Body of pancreas (tissue), 4 donors: ENCODE data around the gene ETFA. TPM values are rescaled to one million over a fixed set of nuclear protein-coding genes. Genes with fewer than 3 reads are reported as not detected.

Experiments
- ATAC-seq: fragments of 150-250 bp; one replicate; pipeline ENCODE4 v1.9.1; 2016
- DNase-seq, 4 donors: peaks; one replicate each; pipeline ENCODE4 v3.0.0-alpha.2; 2019
- H3K27ac ChIP-seq, 4 donors: fragments of 200-600 bp; sonication (generic); 1 replicate in 3 of 4; 2 replicates in 1 of 4; pipeline versions ENCODE4 v1.5.1 to v1.6.1; 2016 to 2019; ENCODE audit warnings: mild to moderate bottlenecking in 1 of 4, mixed read lengths in 1 of 4, moderate library complexity in 1 of 4
- H3K27me3 ChIP-seq, 2 donors: fragments of 200-600 bp; sonication (generic); one replicate each; pipeline ENCODE4 v1.6.0; 2016; ENCODE audit warnings: mild to moderate bottlenecking in 1 of 2
- H3K36me3 ChIP-seq, 2 donors: fragments of 200-600 bp; sonication (generic); replicated peaks in 1 of 2; 2 replicates each; pipeline ENCODE4 v1.5.1; 2016; ENCODE audit warnings: low read depth in 2 of 2; ENCODE audit not compliant: insufficient read depth in 1 of 2
- H3K4me1 ChIP-seq: fragments of 200-600 bp; sonication (generic); one replicate; pipeline ENCODE4 v1.6.0; 2016
- H3K4me3 ChIP-seq, 2 donors: fragments of 200-600 bp; sonication (generic); 1 replicate in 1 of 2; 2 replicates in 1 of 2; pipeline ENCODE4 v1.5.1; 2016 to 2019
- H3K9me3 ChIP-seq, 3 donors: fragments of 200-600 bp; sonication (generic); 1 replicate in 2 of 3; 2 replicates in 1 of 3; pipeline ENCODE4 v1.5.1; 2016
- POLR2A ChIP-seq, 3 donors: fragments of 450-650 bp; IDR thresholded peaks; one replicate each; pipeline ENCODE4 v1.6.1; 2016; ENCODE audit warnings: antibody characterized with exemption in 3 of 3, mild to moderate bottlenecking in 2 of 3
- WGBS, 2 donors: methylation state at CpG; one replicate each; pipeline ENCODE4 v1.1.5; 2017; 5-methylcytosine and 5-hydroxymethylcytosine counted together
- intact Hi-C: fragments of 100-400 bp; cut with DNase I; formaldehyde crosslinking; loops from one replicate; pipeline ENCODE4 v1.15.1; 2023
- total RNA-seq, 2 donors: library from RNA; depleted of rRNA; stranded (reverse); fragments of >200 nt; gene quantifications; one replicate each; pipeline ENCODE4 v1.1.0, GENCODE V29; 2016
- TF ChIP-seq, protein P1 (sequence below), 7 experiments: fragments of 450-650 bp in 4 of 7; fragments of 200-600 bp in 3 of 7; sonication (generic) in 3 of 7; IDR thresholded peaks; one replicate each; pipeline ENCODE4 v1.5.1; 2016 to 2019; ENCODE audit warnings: antibody characterized with exemption in 7 of 7

ETFA gene
- total RNA-seq, 2 donors from 2014 or later: 38.6 to 62.8 TPM

DNA sequence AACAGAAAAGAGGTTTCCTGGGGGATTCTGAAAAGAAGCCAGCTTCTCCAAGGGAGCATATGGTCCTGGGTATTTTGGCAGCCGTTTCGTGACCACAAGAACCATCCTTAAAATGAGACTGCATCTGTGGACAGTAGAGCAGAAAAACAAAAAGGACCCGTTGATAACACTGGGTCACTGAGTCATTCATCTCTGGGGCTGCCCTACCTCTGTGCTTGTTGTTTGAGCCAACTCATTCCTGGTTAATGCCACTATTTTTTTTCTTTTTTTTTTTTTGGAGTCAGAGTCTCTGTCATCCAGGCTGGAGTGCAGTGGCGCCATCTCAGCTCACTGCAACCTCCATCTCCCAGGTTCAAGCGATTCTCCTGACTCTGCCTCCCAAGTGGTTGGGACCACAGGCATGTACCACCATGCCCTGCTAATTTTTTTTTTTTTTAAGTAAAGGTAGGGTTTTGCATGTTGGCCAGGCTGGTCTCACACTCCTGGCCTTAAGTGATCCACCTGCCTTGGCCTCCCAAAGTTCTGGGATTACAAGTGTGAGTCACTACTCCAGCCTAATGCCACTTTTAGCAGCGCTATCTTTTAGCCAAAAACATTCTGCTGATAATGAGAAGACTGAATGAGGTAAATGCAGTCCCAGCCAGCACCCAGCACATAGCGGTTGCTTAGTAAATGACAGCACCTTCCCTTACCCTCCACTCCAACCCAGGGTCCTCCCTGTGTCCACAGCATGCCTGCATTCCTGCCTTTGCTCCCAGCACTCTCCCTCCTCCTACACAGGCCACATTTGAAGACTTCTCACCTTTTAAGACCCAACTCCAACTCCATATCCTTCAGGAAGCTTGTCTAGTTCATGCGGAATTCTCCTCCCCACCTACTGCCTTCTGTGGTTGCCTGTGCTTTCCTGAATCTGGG, 16.2 kb upstream of the ETFA start:
- ATAC-seq (no peak), DNase-seq (no peak)
- Histone ChIP-seq H3K27ac (no peak overlapping the region), H3K27me3 (no peaks in the 10 kb centered on the region), H3K36me3 (no peaks in the 10 kb centered on the region), H3K4me3 (no peak overlapping the region), H3K4me1 (no peaks in the 10 kb centered on the region), H3K9me3 (no peaks in the 10 kb centered on the region)
- TF ChIP-seq, protein P1, sequence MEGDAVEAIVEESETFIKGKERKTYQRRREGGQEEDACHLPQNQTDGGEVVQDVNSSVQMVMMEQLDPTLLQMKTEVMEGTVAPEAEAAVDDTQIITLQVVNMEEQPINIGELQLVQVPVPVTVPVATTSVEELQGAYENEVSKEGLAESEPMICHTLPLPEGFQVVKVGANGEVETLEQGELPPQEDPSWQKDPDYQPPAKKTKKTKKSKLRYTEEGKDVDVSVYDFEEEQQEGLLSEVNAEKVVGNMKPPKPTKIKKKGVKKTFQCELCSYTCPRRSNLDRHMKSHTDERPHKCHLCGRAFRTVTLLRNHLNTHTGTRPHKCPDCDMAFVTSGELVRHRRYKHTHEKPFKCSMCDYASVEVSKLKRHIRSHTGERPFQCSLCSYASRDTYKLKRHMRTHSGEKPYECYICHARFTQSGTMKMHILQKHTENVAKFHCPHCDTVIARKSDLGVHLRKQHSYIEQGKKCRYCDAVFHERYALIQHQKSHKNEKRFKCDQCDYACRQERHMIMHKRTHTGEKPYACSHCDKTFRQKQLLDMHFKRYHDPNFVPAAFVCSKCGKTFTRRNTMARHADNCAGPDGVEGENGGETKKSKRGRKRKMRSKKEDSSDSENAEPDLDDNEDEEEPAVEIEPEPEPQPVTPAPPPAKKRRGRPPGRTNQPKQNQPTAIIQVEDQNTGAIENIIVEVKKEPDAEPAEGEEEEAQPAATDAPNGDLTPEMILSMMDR (IDR thresholded peaks at IDR 0.05): no peak
- no peak for TF ChIP-seq POLR2A (IDR thresholded peaks at IDR 0.05)
- 77 to 83% methylated on average over 7 to 8 of the region's 8 CpGs for WGBS, 2 donors
- intact Hi-C loops: no loop called here

DNA sequence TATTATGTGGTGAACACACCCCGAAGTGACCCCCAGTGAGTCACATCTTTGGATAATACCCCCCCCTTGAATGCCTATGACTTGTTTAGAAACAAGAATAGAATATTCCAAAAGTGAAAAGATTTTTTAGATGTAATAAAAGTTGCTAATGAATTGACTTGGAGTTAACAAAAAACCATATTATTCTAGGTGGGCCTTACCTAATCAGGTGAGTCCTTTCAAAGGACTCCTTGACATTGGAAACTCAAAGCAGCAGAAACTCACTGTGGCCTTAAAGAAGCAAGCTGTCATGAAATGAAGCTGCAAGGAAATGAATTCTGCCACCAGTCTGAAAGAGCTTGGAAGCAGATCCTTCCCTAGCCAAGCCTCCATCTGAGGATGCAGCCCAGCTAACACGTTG, 14.4 kb upstream of the ETFA start:
- no peaks in the 10 kb centered on the region for H3K27me3 ChIP-seq
- no peak for TF ChIP-seq POLR2A (IDR thresholded peaks at IDR 0.05)
- TF ChIP-seq, protein P1 (IDR thresholded peaks at IDR 0.05): no peak
- no peak overlapping the region for H3K27ac ChIP-seq
- 77 to 83% methylated on average over 2 of the region's 2 CpGs for WGBS, 2 donors
- no peaks in the 10 kb centered on the region for H3K36me3 ChIP-seq
- ATAC-seq (no peak), DNase-seq (no peak)
- H3K4me1 ChIP-seq: peaks cover 5% of the 10 kb centered on the region
- intact Hi-C loops: no loop called here
- H3K4me3 ChIP-seq: no peak overlapping the region
- no peaks in the 10 kb centered on the region for H3K9me3 ChIP-seq

DNA sequence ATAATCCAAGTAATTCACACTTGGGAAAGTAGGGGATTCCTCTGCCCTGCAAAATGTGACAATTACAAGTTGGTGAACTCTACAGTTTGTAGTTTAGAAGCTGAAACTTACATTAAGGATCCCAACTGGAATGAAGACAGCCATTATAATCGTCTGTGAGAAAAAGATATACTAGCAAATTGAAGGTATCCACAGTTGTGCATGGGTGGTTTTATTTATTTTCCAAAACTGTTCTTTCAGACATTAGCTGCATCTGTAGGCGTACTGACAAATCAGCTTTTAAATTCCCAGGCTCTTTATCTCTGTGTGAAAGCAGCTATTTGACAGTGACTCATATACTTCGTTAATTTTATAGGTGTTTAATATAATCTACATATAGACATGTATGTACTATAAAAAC, 12.8 kb upstream of the ETFA start:
- H3K27ac ChIP-seq: no peak overlapping the region
- H3K36me3 ChIP-seq: no peaks in the 10 kb centered on the region
- H3K4me1 ChIP-seq: peaks cover 5% of the 10 kb centered on the region
- TF ChIP-seq, protein P1 (IDR thresholded peaks at IDR 0.05): no peak
- TF ChIP-seq POLR2A (IDR thresholded peaks at IDR 0.05): no peak
- DNase-seq (no peak), ATAC-seq (no peak)
- intact Hi-C loops: no loop called here
- no peak overlapping the region for H3K4me3 ChIP-seq
- 49 to 56% methylated on average over 3 of the region's 3 CpGs for WGBS, 2 donors
- H3K9me3 ChIP-seq: no peaks in the 10 kb centered on the region
- no peaks in the 10 kb centered on the region for H3K27me3 ChIP-seq

DNA sequence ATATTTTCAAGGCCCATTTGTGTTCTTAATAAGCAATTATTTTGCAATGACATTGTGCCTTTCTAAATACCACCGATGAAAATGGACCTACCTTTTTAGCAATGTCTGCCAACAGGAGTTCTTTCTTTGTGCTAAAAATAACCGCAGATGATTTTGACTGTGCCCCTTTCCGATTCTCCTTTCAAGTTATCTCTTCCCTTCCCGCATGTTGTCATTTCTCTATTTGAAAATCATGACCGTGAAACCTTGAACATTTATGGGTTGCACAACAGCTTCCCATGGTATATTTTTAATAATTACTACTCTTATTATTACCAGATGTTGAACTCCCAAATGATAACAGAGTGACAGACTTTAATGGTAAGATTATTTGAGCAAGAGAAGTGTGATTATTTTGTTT, 10.3 kb upstream of the ETFA start:
- H3K36me3 ChIP-seq: no peaks in the 10 kb centered on the region
- DNase-seq: no peak
- no peak overlapping the region for H3K27ac ChIP-seq
- H3K4me3 ChIP-seq: no peak overlapping the region
- intact Hi-C loops: no loop called here
- no peak for ATAC-seq
- peaks cover 5% of the 10 kb centered on the region for H3K4me1 ChIP-seq
- no peaks in the 10 kb centered on the region for H3K27me3 ChIP-seq
- TF ChIP-seq, protein P1 (IDR thresholded peaks at IDR 0.05): no peak
- TF ChIP-seq POLR2A (IDR thresholded peaks at IDR 0.05): no peak
- H3K9me3 ChIP-seq: no peaks in the 10 kb centered on the region
- WGBS, 2 donors: 24 to 27% methylated on average over 5 of the region's 5 CpGs

DNA sequence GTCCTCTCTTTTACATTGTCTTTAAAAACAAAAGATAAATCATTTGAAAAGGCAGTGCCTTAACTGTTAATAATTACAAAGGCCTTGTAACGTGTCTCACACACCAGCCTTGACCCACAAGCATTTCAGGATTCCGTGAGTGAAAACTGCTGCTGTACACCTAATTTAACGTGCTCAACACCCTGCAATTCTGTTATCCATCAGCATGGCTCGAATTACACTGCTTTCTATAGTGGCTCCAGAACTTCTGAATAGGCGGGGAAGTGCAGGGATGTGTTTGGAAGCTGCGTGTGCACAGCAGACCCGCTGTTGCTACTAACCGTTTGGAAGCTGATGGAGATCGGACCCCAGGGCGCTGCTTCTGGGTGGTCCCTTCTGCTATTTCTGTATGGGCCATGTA, 9.9 kb upstream of the ETFA start:
- ATAC-seq: no peak
- no peaks in the 10 kb centered on the region for H3K27me3 ChIP-seq
- WGBS, 2 donors: 57 to 71% methylated on average over 10 of the region's 10 CpGs

More for the DNA sequence above, 9.9 kb upstream of the ETFA start:
- no peaks in the 10 kb centered on the region for H3K36me3 ChIP-seq
- peaks cover 5% of the 10 kb centered on the region for H3K4me1 ChIP-seq
- no peak for DNase-seq
- TF ChIP-seq POLR2A (IDR thresholded peaks at IDR 0.05): no peak
- TF ChIP-seq, protein P1 (IDR thresholded peaks at IDR 0.05): no peak
- no peak overlapping the region for H3K4me3 ChIP-seq
- H3K27ac ChIP-seq: no peak overlapping the region
- H3K9me3 ChIP-seq: no peaks in the 10 kb centered on the region
- intact Hi-C loops: no loop called here
